Measurements from ENCODE around the gene AGTR1.

GRCh38 chr3:148756311-148756710 lies 58.6 kb downstream of the AGTR1 start:
- TF ChIP-seq CTCF (IDR thresholded peaks at IDR 0.05) (no peak), POLR2A (IDR thresholded peaks at IDR 0.05) (no peak)
